GM12872 (cell line): ENCODE data around the gene DTL.

ENCODE experiments used
- CTCF ChIP-seq: IDR thresholded peaks from 3 replicates; pipeline ENCODE4 v1.5.1; 2011; ENCODE audit warnings: low read depth, mild to moderate bottlenecking, low read length, moderate library complexity; ENCODE audit not compliant: insufficient read depth

The DTL gene

GRCh38 chr1:212035123-212035834 lies at the start of gene DTL, which contains the start of gene INTS7:
Gene DTL, plus strand, starts transcription at chr1:212035748. Its CDS starts 143 bp downstream, at chr1:212035891.
Gene INTS7, minus strand, starts transcription at chr1:212035557. Its CDS starts 120 bp downstream, at chr1:212035437.
- TF ChIP-seq CTCF = peak; percentile 91

GRCh38 chr1:211986628-211987254 lies 48.8 kb upstream of the DTL start:
- no peak for TF ChIP-seq CTCF

GRCh38 chr1:211991695-211992094 lies 43.9 kb upstream of the DTL start:
- no peak for TF ChIP-seq CTCF

- TF ChIP-seq CTCF = no peak
Observed at GRCh38 chr1:212002536-212002935, 33.0 kb upstream of the DTL start.

GRCh38 chr1:212004895-212005608 lies 30.5 kb upstream of the DTL start:
- no peak for TF ChIP-seq CTCF

GRCh38 chr1:212007178-212007577 lies 28.4 kb upstream of the DTL start:
- no peak for TF ChIP-seq CTCF

GRCh38 chr1:212007886-212008285 lies 27.7 kb upstream of the DTL start:
- no peak for TF ChIP-seq CTCF
